AG09319 (cell line): ENCODE data around the gene RNF17.

Source experiments
- DNase-seq: peaks from one replicate; pipeline ENCODE4 v3.0.0-alpha.2; 2010; ENCODE audit warnings: low read depth; ENCODE audit errors: extremely low read depth
- CTCF ChIP-seq: IDR thresholded peaks from 2 replicates; pipeline ENCODE4 v1.5.1; 2011; ENCODE audit warnings: low read depth, mild to moderate bottlenecking, inconsistent platforms, low read length, moderate library complexity

Gene RNF17, protein sequence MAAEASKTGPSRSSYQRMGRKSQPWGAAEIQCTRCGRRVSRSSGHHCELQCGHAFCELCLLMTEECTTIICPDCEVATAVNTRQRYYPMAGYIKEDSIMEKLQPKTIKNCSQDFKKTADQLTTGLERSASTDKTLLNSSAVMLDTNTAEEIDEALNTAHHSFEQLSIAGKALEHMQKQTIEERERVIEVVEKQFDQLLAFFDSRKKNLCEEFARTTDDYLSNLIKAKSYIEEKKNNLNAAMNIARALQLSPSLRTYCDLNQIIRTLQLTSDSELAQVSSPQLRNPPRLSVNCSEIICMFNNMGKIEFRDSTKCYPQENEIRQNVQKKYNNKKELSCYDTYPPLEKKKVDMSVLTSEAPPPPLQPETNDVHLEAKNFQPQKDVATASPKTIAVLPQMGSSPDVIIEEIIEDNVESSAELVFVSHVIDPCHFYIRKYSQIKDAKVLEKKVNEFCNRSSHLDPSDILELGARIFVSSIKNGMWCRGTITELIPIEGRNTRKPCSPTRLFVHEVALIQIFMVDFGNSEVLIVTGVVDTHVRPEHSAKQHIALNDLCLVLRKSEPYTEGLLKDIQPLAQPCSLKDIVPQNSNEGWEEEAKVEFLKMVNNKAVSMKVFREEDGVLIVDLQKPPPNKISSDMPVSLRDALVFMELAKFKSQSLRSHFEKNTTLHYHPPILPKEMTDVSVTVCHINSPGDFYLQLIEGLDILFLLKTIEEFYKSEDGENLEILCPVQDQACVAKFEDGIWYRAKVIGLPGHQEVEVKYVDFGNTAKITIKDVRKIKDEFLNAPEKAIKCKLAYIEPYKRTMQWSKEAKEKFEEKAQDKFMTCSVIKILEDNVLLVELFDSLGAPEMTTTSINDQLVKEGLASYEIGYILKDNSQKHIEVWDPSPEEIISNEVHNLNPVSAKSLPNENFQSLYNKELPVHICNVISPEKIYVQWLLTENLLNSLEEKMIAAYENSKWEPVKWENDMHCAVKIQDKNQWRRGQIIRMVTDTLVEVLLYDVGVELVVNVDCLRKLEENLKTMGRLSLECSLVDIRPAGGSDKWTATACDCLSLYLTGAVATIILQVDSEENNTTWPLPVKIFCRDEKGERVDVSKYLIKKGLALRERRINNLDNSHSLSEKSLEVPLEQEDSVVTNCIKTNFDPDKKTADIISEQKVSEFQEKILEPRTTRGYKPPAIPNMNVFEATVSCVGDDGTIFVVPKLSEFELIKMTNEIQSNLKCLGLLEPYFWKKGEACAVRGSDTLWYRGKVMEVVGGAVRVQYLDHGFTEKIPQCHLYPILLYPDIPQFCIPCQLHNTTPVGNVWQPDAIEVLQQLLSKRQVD (N-terminal part only)

DNA sequence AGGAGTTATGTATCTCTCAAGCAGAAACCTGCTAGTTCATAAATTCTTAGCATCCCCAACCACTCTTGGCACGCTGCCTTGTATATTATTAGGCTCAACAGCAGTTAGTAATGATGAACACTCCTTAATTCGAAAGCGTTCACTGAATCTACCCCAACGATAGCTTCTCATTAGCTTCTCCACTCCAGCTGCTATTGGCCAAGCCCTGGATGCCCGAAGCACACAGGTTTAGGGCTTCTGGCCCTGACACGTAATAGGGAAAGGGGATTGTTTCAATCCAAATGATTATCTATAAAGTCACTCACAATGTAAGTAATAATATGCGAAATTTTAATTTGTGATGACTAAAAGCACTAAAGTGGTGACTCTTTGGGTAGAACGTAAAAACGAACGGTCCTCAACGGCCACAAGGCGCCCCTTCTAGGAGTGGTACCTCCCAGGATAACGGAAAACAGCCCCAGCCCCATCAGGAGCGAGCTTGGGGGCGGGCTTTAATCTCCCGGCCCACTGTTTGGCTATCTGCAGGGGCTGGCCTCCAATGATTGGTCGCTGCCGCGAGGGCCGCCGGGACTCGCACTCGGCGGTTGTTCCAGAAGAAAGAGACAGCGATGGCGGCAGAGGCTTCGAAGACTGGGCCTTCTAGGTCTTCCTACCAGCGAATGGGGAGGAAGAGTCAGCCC lies at the start of gene RNF17:
Gene RNF17, plus strand, starts transcription at position 574 of the 680 bp plus-strand sequence. Its CDS starts 35 bp downstream, at position 609.
- no peak for TF ChIP-seq CTCF
- no peak for DNase-seq

DNA sequence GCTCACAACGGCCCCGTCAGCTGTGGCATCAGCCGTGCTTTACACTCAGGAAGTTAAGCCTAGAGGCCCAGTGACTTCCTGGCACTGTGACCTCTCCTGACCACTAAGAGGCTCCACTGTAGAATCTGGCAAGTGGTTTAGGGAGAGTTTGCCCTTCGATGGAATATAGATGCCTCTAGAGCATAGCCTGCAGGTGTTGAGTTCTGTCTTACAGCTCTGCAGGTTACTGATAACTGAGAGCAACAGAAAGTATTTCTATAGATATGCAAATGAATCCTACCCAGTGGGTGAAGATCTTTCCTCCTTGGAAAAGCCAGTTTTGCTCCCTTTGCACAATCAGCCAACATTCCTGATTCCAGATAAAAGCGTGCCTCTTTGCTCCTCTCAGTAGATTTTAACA lies 48.0 kb upstream of the RNF17 start:
- no peak for TF ChIP-seq CTCF
- no peak for DNase-seq

GRCh38 chr13:24716446-24716845 lies 47.5 kb upstream of the RNF17 start:
- no peak for TF ChIP-seq CTCF
- DNase-seq = no peak

GRCh38 chr13:24717217-24717616 lies 46.8 kb upstream of the RNF17 start:
- no peak for TF ChIP-seq CTCF
- DNase-seq = no peak

- DNase-seq = no peak
- TF ChIP-seq CTCF = no peak
These were observed 45.6 kb upstream of the RNF17 start for GRCh38 chr13:24718192-24718965.

GRCh38 chr13:24719139-24719538 lies 44.8 kb upstream of the RNF17 start:
- no peak for TF ChIP-seq CTCF
- DNase-seq = no peak
